Adrenal gland (tissue), 5 donors: ENCODE results near the gene ADGRL2.

Experiments
- CTCF ChIP-seq, 6 experiments: fragments of 450-650 bp in 4 of 6; fragments of 200-600 bp in 2 of 6; sonication (generic) in 1 of 6; IDR thresholded peaks; 1 replicate in 5 of 6; 2 replicates in 1 of 6; pipeline versions ENCODE4 v1.5.1 to v1.8.0; 2016 to 2021; ENCODE audit warnings: antibody characterized with exemption in 6 of 6, mild to moderate bottlenecking in 2 of 6, moderate library complexity in 1 of 6
- POLR2A ChIP-seq, 2 donors: fragments of 450-650 bp; IDR thresholded peaks; one replicate each; pipeline ENCODE4 v1.6.1; 2017; ENCODE audit warnings: antibody characterized with exemption in 2 of 2, mild to moderate bottlenecking in 2 of 2, moderate library complexity in 1 of 2
- donor health status: DM: no; HTN: no; CAD: no.

- TF ChIP-seq POLR2A (IDR thresholded peaks at IDR 0.05) (no peak), CTCF (IDR thresholded peaks at IDR 0.05) (no peak)
Observed at GRCh38 chr1:81921851-81922462, 121.2 kb downstream of the ADGRL2 start.
